Breast epithelium (tissue), 4 donors: ENCODE results near the gene SYNE2. TPM values are rescaled to one million over a fixed set of nuclear protein-coding genes. Genes with fewer than 3 reads are reported as not detected.

Experiments used
- DNase-seq, 2 donors: peaks; one replicate each; pipeline ENCODE4 v3.0.0-alpha.2; 2019; ENCODE audit warnings: low spot score in 2 of 2
- H3K27ac ChIP-seq, 2 donors: fragments of 200-600 bp; sonication (generic) in 1 of 2; one replicate each; pipeline ENCODE4 v1.5.1; 2016 to 2019; ENCODE audit warnings: mild to moderate bottlenecking in 1 of 2
- H3K27me3 ChIP-seq, 2 donors: fragments of 200-600 bp; sonication (generic) in 1 of 2; one replicate each; pipeline versions ENCODE4 v1.5.1 to v1.6.0; 2017 to 2019; ENCODE audit warnings: control low read depth in 1 of 2, mild to moderate bottlenecking in 1 of 2
- H3K36me3 ChIP-seq: fragments of 200-600 bp; one replicate; pipeline ENCODE4 v1.5.1; 2019
- H3K4me1 ChIP-seq, 2 donors: fragments of 200-600 bp; sonication (generic); one replicate each; pipeline ENCODE4 v1.5.1; 2016 to 2019; ENCODE audit warnings: control low read depth in 1 of 2
- H3K4me3 ChIP-seq, 3 donors: fragments of 200-600 bp; sonication (generic); 1 replicate in 2 of 3; 2 replicates in 1 of 3; pipeline ENCODE4 v1.5.1; 2016 to 2019; ENCODE audit warnings: mild to moderate bottlenecking in 3 of 3, moderate library complexity in 2 of 3
- H3K9me3 ChIP-seq, 2 donors: fragments of 200-600 bp; sonication (generic) in 1 of 2; one replicate each; pipeline ENCODE4 v1.5.1; 2016 to 2019; ENCODE audit warnings: control low read depth in 1 of 2
- CTCF ChIP-seq, 3 donors: fragments of 450-650 bp; IDR thresholded peaks; one replicate each; pipeline ENCODE4 v1.5.1; 2016 to 2017; ENCODE audit warnings: antibody characterized with exemption in 3 of 3, mild to moderate bottlenecking in 3 of 3, moderate library complexity in 3 of 3
- POLR2A ChIP-seq: fragments of 450-650 bp; IDR thresholded peaks from one replicate; pipeline ENCODE4 v1.6.1; 2016; ENCODE audit warnings: antibody characterized with exemption, mild to moderate bottlenecking, moderate library complexity
- POLR2AphosphoS5 ChIP-seq, 3 donors: sonication (generic); formaldehyde crosslinking; IDR thresholded peaks; one replicate each; pipeline ENCODE4 v1.6.1; 2017; ENCODE audit warnings: antibody characterized with exemption in 3 of 3
- intact Hi-C: fragments of 100-400 bp; cut with DNase I; formaldehyde crosslinking; loops from one replicate; pipeline ENCODE4 v1.15.1; 2023; ENCODE audit warnings: low total_unique reads
- total RNA-seq, 3 donors: library from RNA; depleted of rRNA; stranded (reverse); fragments of >200 nt; gene quantifications; one replicate each; pipeline ENCODE4 v1.1.0, GENCODE V29; 2016

Gene SYNE2
- total RNA-seq, 3 donors from 2014 or later: 81.4 to 308 (median 303) TPM

- intact Hi-C loops: no loop called here
- DNase-seq: no peak
- no peaks in the 10 kb centered on the region for H3K27me3 ChIP-seq
- no peaks in the 10 kb centered on the region for H3K4me1 ChIP-seq
- H3K4me3 ChIP-seq: no peak overlapping the region
- no peak for TF ChIP-seq POLR2AphosphoS5 (IDR thresholded peaks at IDR 0.05)
- no peak for TF ChIP-seq POLR2A
- no peak for TF ChIP-seq CTCF (IDR thresholded peaks at IDR 0.05)
- H3K9me3 ChIP-seq: no peaks in the 10 kb centered on the region
- no peak overlapping the region for H3K27ac ChIP-seq
- H3K36me3 ChIP-seq: peaks cover 7% of the 10 kb centered on the region
Observed at GRCh38 chr14:63951021-63951420, 98.2 kb downstream of the SYNE2 start.

GRCh38 chr14:63951429-63951828 is 98.6 kb downstream of the SYNE2 start:
- no peaks in the 10 kb centered on the region for H3K4me1 ChIP-seq
- no peaks in the 10 kb centered on the region for H3K9me3 ChIP-seq
- H3K4me3 ChIP-seq: no peak overlapping the region
- no peak overlapping the region for H3K27ac ChIP-seq
- TF ChIP-seq POLR2AphosphoS5 (IDR thresholded peaks at IDR 0.05) (no peak), CTCF (IDR thresholded peaks at IDR 0.05) (no peak), POLR2A (no peak)
- no peaks in the 10 kb centered on the region for H3K27me3 ChIP-seq
- intact Hi-C loops: no loop called here
- DNase-seq: no peak
- peaks cover 7% of the 10 kb centered on the region for H3K36me3 ChIP-seq

GRCh38 chr14:63952053-63952932 is 99.5 kb downstream of the SYNE2 start:
- no peak overlapping the region for H3K4me3 ChIP-seq
- no peak overlapping the region for H3K27ac ChIP-seq
- no peak for DNase-seq
- H3K9me3 ChIP-seq: no peaks in the 10 kb centered on the region
- H3K27me3 ChIP-seq: no peaks in the 10 kb centered on the region
- no peaks in the 10 kb centered on the region for H3K4me1 ChIP-seq
- intact Hi-C loops: no loop called here
- TF ChIP-seq CTCF (IDR thresholded peaks at IDR 0.05) (no peak), POLR2AphosphoS5 (IDR thresholded peaks at IDR 0.05) (no peak), POLR2A (no peak)
- peaks cover 7% of the 10 kb centered on the region for H3K36me3 ChIP-seq

- peaks cover 7% of the 10 kb centered on the region for H3K36me3 ChIP-seq
- no peak overlapping the region for H3K4me3 ChIP-seq
- no peak for DNase-seq
- no peaks in the 10 kb centered on the region for H3K27me3 ChIP-seq
- H3K9me3 ChIP-seq: no peaks in the 10 kb centered on the region
- H3K4me1 ChIP-seq: no peaks in the 10 kb centered on the region
- no peak overlapping the region for H3K27ac ChIP-seq
- intact Hi-C loops: no loop called here
- no peak for TF ChIP-seq POLR2AphosphoS5 (IDR thresholded peaks at IDR 0.05)
- TF ChIP-seq CTCF (IDR thresholded peaks at IDR 0.05): no peak
- no peak for TF ChIP-seq POLR2A
Observed at GRCh38 chr14:63952933-63953437, 100.2 kb downstream of the SYNE2 start.

- intact Hi-C loops: no loop called here
- Histone ChIP-seq H3K27ac (no peak overlapping the region), H3K4me3 (no peak overlapping the region), H3K9me3 (no peaks in the 10 kb centered on the region), H3K4me1 (no peaks in the 10 kb centered on the region), H3K36me3 (no peaks in the 10 kb centered on the region), H3K27me3 (no peaks in the 10 kb centered on the region)
- no peak for DNase-seq
- TF ChIP-seq CTCF (IDR thresholded peaks at IDR 0.05) (no peak), POLR2A (no peak), POLR2AphosphoS5 (IDR thresholded peaks at IDR 0.05) (no peak)
Observed at GRCh38 chr14:63956326-63956725, 103.5 kb downstream of the SYNE2 start.
